VCaP (cell line): ENCODE data around the gene GPR107.

Experiments
- H3K27ac ChIP-seq: fragments of 450-650 bp; 2 replicates; pipeline ENCODE4 v1.5.1; 2017
- TF ChIP-seq, protein P1 (sequence below): fragments of 450-650 bp; conservative IDR thresholded peaks from 2 replicates; pipeline ENCODE4 v1.5.1; 2017; ENCODE audit warnings: mild to moderate bottlenecking, moderate library complexity

Gene GPR107

DNA sequence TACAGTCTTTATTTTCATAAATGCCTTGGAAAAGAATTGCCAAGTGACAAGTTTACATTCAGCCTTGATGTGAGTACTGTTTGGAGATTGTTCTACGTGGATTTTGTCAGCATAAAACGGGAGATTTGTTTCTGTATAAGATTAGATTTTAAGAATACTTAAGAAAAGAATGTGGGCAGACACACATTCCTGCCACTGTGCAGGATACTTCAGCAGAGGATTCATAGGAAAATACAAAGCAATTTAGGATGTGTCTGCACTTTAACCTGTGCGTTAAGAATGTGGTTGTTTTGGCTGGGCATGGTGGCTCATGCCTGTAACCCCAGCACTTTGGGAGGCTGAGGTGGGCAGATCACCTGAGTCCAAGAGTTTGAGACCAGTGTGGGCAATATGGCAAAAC, 37.2 kb downstream of the GPR107 start:
- no peak overlapping the region for H3K27ac ChIP-seq
- TF ChIP-seq, protein P1, sequence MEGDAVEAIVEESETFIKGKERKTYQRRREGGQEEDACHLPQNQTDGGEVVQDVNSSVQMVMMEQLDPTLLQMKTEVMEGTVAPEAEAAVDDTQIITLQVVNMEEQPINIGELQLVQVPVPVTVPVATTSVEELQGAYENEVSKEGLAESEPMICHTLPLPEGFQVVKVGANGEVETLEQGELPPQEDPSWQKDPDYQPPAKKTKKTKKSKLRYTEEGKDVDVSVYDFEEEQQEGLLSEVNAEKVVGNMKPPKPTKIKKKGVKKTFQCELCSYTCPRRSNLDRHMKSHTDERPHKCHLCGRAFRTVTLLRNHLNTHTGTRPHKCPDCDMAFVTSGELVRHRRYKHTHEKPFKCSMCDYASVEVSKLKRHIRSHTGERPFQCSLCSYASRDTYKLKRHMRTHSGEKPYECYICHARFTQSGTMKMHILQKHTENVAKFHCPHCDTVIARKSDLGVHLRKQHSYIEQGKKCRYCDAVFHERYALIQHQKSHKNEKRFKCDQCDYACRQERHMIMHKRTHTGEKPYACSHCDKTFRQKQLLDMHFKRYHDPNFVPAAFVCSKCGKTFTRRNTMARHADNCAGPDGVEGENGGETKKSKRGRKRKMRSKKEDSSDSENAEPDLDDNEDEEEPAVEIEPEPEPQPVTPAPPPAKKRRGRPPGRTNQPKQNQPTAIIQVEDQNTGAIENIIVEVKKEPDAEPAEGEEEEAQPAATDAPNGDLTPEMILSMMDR = no peak

DNA sequence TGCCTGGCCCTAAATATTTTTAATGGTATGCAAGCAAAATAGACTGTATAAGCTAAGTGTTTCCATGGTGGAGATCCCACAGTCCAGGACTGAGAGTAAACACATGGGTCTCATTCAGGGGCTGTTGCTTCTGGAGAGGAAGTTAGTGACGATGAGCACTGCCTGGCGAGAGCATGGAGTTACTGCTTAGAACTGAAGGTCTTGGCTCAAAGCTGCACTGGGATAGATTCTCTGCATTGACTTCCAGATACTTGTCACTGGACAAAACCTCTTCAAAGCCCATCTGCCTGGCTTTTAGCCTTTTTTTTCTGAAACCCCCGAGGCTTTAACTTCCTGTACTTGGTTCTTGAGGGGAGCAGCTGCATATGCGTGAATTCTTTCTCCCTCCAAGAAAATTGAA, 39.2 kb downstream of the GPR107 start:
- H3K27ac ChIP-seq = no peak overlapping the region
- TF ChIP-seq, protein P1 = no peak

DNA sequence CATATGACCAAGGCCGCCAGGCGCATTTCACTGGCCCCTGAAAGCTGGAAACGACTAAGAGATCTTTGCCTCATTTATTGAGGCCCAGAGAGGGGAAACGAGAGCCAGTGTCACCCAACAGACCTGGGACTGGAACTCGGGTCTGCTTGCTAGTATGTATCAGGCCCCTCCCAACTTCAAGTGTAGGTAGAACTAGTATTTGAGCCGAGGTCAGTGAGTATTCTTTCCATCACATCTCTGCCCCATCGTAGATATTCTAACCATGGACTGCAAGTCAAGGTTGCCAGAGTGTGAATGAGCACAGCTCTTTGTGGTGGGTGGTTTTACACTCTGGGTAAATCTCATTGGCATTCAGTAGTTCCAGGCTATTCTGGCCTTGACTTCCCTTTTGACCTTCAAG, 42.2 kb downstream of the GPR107 start:
- no peak overlapping the region for H3K27ac ChIP-seq
- TF ChIP-seq, protein P1 = no peak

DNA sequence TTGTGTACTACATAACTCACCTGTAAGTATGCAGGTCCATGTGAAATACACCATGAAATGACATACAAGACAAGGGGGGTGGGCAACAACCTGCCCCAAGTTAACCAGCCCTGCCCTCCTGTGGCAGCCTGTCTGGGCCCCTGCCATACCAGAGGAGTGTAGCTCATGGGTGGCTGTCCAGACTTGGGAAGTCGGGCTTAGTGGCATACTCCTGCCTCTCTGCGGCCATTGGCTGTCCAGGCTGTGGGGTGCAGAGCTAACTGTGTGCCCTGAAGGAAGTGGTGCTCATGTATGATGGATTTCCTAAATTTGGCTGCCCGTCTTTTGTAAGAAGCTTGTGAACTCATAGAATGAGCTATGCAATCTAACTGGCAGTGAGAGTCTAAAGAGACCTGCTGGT, 47.0 kb downstream of the GPR107 start:
- TF ChIP-seq, protein P1 = no peak
- H3K27ac ChIP-seq = no peak overlapping the region

DNA sequence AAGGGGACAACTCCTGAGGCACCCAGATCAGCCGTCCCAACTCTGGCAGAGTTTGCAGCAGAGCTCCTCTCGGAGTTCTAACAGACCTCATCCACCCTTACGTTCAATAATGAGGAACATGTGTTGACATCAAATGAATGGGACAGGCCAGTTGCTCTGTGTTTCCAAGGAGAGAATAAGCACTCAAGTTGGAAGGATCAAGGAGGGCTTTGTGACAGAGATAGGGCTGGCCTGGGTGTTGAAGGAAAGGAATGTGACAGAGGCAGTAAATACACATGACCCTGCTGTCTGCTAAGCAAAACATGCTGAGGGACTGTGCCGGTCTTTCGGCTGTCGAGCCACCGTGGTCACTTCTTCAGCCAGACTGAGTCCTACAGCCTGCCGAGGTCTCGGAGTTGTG, 48.2 kb downstream of the GPR107 start:
- no peak overlapping the region for H3K27ac ChIP-seq
- TF ChIP-seq, protein P1 = no peak

DNA sequence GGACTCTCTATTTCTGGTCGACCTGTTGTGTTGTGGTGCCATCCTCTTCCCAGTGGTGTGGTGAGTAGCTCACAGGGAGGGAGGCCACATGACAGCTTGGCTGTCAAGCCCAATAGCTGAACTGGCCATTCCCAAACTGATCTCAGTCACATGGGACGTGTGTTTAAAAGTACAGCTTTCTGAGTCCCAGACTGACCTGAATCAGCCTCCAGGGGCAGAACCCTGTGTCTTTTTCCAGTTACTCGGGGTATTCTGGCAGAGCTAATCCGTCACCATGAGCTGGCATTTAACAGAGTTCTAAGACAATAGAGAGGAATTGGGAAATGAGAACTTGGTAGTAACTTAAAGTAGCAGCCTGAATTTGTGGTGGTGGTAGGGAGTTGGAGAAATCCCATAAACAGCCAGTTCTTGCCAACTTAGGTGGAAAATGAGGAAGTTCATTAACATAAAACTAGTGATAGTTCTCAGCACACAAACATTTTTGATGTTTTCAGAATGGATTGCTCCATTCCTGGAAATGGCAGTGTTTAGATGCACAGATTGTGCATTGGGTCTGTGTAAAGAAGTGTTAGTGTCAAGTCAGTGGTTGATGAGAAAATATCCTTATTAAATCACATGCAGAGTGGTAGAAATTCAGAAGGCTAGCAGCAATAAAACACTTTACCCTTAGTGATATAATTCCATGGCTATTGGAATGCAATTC, 50.9 kb downstream of the GPR107 start:
- TF ChIP-seq, protein P1 = no peak
- H3K27ac ChIP-seq = no peak overlapping the region

DNA sequence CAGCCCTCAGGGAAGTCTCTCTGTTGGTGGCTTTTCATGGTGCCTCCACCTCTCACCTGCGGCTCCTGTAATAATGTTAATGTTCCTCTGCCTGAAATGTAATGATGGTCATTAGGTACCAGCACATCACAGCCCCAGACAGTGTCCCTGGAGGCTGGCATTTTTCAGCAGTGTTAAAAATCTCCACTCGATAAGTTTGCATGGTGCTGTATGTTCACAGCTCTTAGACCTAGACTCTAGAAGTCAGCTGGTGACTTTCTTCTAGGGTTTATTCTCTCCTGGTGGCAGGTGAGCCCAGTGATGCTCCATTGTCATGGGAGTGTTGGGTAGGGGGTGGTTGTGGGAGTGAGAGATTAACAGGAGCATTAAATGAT, 53.1 kb downstream of the GPR107 start:
- TF ChIP-seq, protein P1 = no peak
- H3K27ac ChIP-seq = no peak overlapping the region
